HCT116 (cell line): Measurements from ENCODE around the gene CD40. TPM values are rescaled to one million over a fixed set of nuclear protein-coding genes. Genes with fewer than 3 reads are reported as not detected.

Experiments
- ATAC-seq: fragments of 200-7000 bp; cut with Tn5 transposase; 2 replicates; pipeline ENCODE4 v1.9.1; 2020; ENCODE audit warnings: mild to moderate bottlenecking, moderate library complexity
- BruUV-seq: library from RNA; stranded (reverse); fragments of 400-500 nt; replicated peaks from 2 replicates; lab custom pipeline; 2021; lab: Mats Ljungman, UMichigan
- CTCF ChIA-PET: fragments of 300-600 bp; sonication (Branson Sonifier 250); formaldehyde crosslinking; loops from one replicate; lab custom pipeline; 2021; ENCODE audit warnings: antibody characterized with exemption; lab: Charles Lee
- POLR2A ChIA-PET: fragments of 300-600, 350-600 bp; sonication (Branson Sonifier 250); formaldehyde crosslinking; loops from one replicate; lab custom pipeline; 2021; ENCODE audit warnings: antibody characterized with exemption; lab: Charles Lee
- RAD21 ChIA-PET, 2 experiments: fragments of 300-600 bp; sonication (Branson Sonifier 250); formaldehyde crosslinking; loops; one replicate each; lab custom pipeline; 2023; ENCODE audit warnings: low total read pairs in 2 of 2; ENCODE audit not compliant: uncharacterized antibody in 2 of 2, unreplicated experiment in 2 of 2, low non-redundant PET in 1 of 2; lab: Charles Lee
- DNase-seq: peaks from one replicate; pipeline ENCODE4 v3.0.0-alpha.2; 2010; ENCODE audit warnings: low read depth, low spot score
- H2AFZ ChIP-seq: fragments of 200-600 bp; shearing (Covaris generic), sonication (generic); 2 replicates; pipeline ENCODE4 v1.6.1; 2017; ENCODE audit warnings: low read depth, mixed run types, mixed read lengths, antibody characterized with exemption, low read length; ENCODE audit not compliant: poor library complexity, severe bottlenecking
- H3K27ac ChIP-seq: 2 replicates; pipeline ENCODE4 v1.5.1; 2012; ENCODE audit warnings: low read depth, low read length
- H3K27me3 ChIP-seq: fragments of 200-600 bp; sonication (generic); 2 replicates; pipeline ENCODE4 v1.6.1; 2016; ENCODE audit warnings: mixed run types, low read length, mixed read lengths; ENCODE audit not compliant: insufficient read depth
- H3K36me3 ChIP-seq, 2 experiments: fragments of 200-500 bp in 1 of 2; fragments of 200-600 bp in 1 of 2; sonication (Bioruptor generic) in 1 of 2; sonication (generic) in 1 of 2; 2 replicates each; pipeline versions ENCODE4 v1.5.1 to v1.6.1; 2014 to 2016; ENCODE audit warnings: low read length in 2 of 2, inconsistent platforms in 1 of 2, mixed read lengths in 1 of 2, mixed run types in 1 of 2; ENCODE audit not compliant: insufficient read depth in 2 of 2, control insufficient read depth in 1 of 2
- H3K4me1 ChIP-seq, 2 experiments: fragments of 200-600 bp in 1 of 2; sonication (generic) in 1 of 2; 2 replicates each; pipeline versions ENCODE4 v1.5.1 to v1.6.1; 2012 to 2017; ENCODE audit warnings: low read length in 2 of 2, inconsistent platforms in 1 of 2, mild to moderate bottlenecking in 1 of 2, mixed read lengths in 1 of 2, mixed run types in 1 of 2, moderate library complexity in 1 of 2; ENCODE audit not compliant: insufficient read depth in 2 of 2, control insufficient read depth in 1 of 2
- H3K4me2 ChIP-seq: fragments of 200-600 bp; sonication (generic); 2 replicates; pipeline ENCODE4 v1.6.1; 2017; ENCODE audit warnings: mixed run types, low read length, mixed read lengths
- H3K4me3 ChIP-seq, 2 experiments: fragments of 200-600 bp in 1 of 2; sonication (generic) in 1 of 2; replicated peaks in 1 of 2; 2 replicates each; pipeline ENCODE4 v1.5.1; 2011 to 2016; ENCODE audit warnings: low read length in 2 of 2, control low read depth in 1 of 2, low read depth in 1 of 2, mild to moderate bottlenecking in 1 of 2, mixed read lengths in 1 of 2, mixed run types in 1 of 2
- H3K79me2 ChIP-seq: fragments of 200-600 bp; sonication (generic); 2 replicates; pipeline ENCODE4 v1.6.1; 2017; ENCODE audit warnings: mild to moderate bottlenecking, mixed run types, low read length, moderate library complexity, mixed read lengths; ENCODE audit not compliant: insufficient read depth
- H3K9ac ChIP-seq: fragments of 200-600 bp; sonication (generic); 2 replicates; pipeline ENCODE4 v1.6.1; 2016; ENCODE audit warnings: low read length, mixed read lengths
- H3K9me2 ChIP-seq: fragments of 200-600 bp; sonication (generic), shearing (Covaris generic); 2 replicates; pipeline ENCODE4 v1.6.1; 2017; ENCODE audit warnings: mixed run types, mild to moderate bottlenecking, moderate library complexity; ENCODE audit not compliant: insufficient read depth
- H3K9me3 ChIP-seq, 2 experiments: fragments of 200-500 bp in 1 of 2; fragments of 200-600 bp in 1 of 2; sonication (Bioruptor generic) in 1 of 2; sonication (generic) in 1 of 2; 2 replicates each; pipeline ENCODE4 v1.6.1; 2014 to 2017; ENCODE audit warnings: low read length in 2 of 2, mixed read lengths in 2 of 2, inconsistent platforms in 1 of 2, low read depth in 1 of 2, mild to moderate bottlenecking in 1 of 2, mixed run types in 1 of 2, moderate library complexity in 1 of 2; ENCODE audit not compliant: control insufficient read depth in 1 of 2, insufficient read depth in 1 of 2
- H4K20me1 ChIP-seq: fragments of 200-600 bp; sonication (generic), shearing (Covaris generic); 2 replicates; pipeline ENCODE4 v1.6.1; 2017; ENCODE audit warnings: mixed run types, mild to moderate bottlenecking, moderate library complexity; ENCODE audit not compliant: insufficient read depth
- CBX3 ChIP-seq: IDR thresholded peaks from 2 replicates; pipeline ENCODE4 v1.6.1; 2012; ENCODE audit warnings: low read depth
- FOSL1 ChIP-seq: IDR thresholded peaks from 2 replicates; pipeline ENCODE4 v1.6.1; 2012; ENCODE audit warnings: low read depth
- JUND ChIP-seq: IDR thresholded peaks from 2 replicates; pipeline ENCODE4 v1.6.1; 2012
- POLR2A ChIP-seq: IDR thresholded peaks from 2 replicates; pipeline ENCODE4 v1.7.0; 2011; ENCODE audit warnings: borderline replicate concordance; ENCODE audit not compliant: insufficient read depth, insufficient read length; ENCODE audit errors: extremely low read depth
- RAD21 ChIP-seq: IDR thresholded peaks from 2 replicates; pipeline ENCODE4 v1.6.1; 2012; ENCODE audit warnings: low read depth, mild to moderate bottlenecking
- REST ChIP-seq: IDR thresholded peaks from 2 replicates; pipeline ENCODE4 v1.6.1; 2012; ENCODE audit warnings: low read depth
- SIN3A ChIP-seq: IDR thresholded peaks from 2 replicates; pipeline ENCODE4 v1.6.1; 2012; ENCODE audit warnings: low read depth
- SP1 ChIP-seq: IDR thresholded peaks from 2 replicates; pipeline ENCODE4 v1.6.1; 2012; ENCODE audit warnings: low read depth
- ZNF274 ChIP-seq: fragments of 200-500 bp; sonication (Bioruptor generic); IDR thresholded peaks from 2 replicates; pipeline ENCODE4 v1.6.1; 2014; ENCODE audit warnings: mild to moderate bottlenecking, low read depth, low read length, inconsistent platforms
- intact Hi-C: fragments of 100-400 bp; cut with micrococcal nuclease; formaldehyde crosslinking; loops from 2 replicates; pipeline ENCODE4 v1.10.0; 2022
- total RNA-seq: library from RNA; stranded (reverse); gene quantifications from one replicate; pipeline ENCODE4 v1.2.1, GENCODE V29; 2021; ENCODE audit not compliant: unreplicated experiment
- TF ChIP-seq, protein P1 (sequence below): IDR thresholded peaks from 2 replicates; pipeline ENCODE4 v1.6.1; 2012
- TF ChIP-seq, protein P2 (sequence below): IDR thresholded peaks from 2 replicates; pipeline ENCODE4 v1.6.1; 2011; ENCODE audit warnings: mild to moderate bottlenecking, low read length, moderate library complexity; ENCODE audit not compliant: insufficient replicate concordance; ENCODE audit errors: extremely low read depth

Gene CD40
- total RNA-seq, 1 experiment from 2014 or later: 21.3 TPM

GRCh38 chr20:46169245-46170171 lies 51.4 kb downstream of the CD40 start:
- Histone ChIP-seq H3K4me3 (no peak overlapping the region), H3K9me3 (no peaks in the 10 kb centered on the region), H3K27ac (no peak overlapping the region), H3K9me2 (no peaks in the 10 kb centered on the region), H3K4me2 (no peak overlapping the region), H2AFZ (no peak overlapping the region), H3K9ac (no peak overlapping the region), H3K79me2 (no peaks in the 10 kb centered on the region), H3K36me3 (no peaks in the 10 kb centered on the region), H3K27me3 (peaks cover 23% of the 10 kb centered on the region; the same call in 1 of the 2 replicates), H3K4me1 (peaks cover 0 to 11% of the 10 kb centered on the region in 2 experiments; a peak in 3 of 4 replicates), H4K20me1 (no peaks in the 10 kb centered on the region)
- POLR2A ChIA-PET: no interaction called here
- RAD21 ChIA-PET: no interaction called here
- CTCF ChIA-PET: no interaction called here
- ATAC-seq (no peak), DNase-seq (no peak)
- no TSS peak for BruUV-seq
- no peak for TF ChIP-seq SP1
- TF ChIP-seq RAD21: no peak
- TF ChIP-seq JUND: no peak
- no peak for TF ChIP-seq REST
- TF ChIP-seq CBX3: no peak
- TF ChIP-seq, protein P1, sequence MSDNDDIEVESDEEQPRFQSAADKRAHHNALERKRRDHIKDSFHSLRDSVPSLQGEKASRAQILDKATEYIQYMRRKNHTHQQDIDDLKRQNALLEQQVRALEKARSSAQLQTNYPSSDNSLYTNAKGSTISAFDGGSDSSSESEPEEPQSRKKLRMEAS: no peak
- TF ChIP-seq POLR2A: no peak
- TF ChIP-seq ZNF274: no peak
- TF ChIP-seq, protein P2, sequence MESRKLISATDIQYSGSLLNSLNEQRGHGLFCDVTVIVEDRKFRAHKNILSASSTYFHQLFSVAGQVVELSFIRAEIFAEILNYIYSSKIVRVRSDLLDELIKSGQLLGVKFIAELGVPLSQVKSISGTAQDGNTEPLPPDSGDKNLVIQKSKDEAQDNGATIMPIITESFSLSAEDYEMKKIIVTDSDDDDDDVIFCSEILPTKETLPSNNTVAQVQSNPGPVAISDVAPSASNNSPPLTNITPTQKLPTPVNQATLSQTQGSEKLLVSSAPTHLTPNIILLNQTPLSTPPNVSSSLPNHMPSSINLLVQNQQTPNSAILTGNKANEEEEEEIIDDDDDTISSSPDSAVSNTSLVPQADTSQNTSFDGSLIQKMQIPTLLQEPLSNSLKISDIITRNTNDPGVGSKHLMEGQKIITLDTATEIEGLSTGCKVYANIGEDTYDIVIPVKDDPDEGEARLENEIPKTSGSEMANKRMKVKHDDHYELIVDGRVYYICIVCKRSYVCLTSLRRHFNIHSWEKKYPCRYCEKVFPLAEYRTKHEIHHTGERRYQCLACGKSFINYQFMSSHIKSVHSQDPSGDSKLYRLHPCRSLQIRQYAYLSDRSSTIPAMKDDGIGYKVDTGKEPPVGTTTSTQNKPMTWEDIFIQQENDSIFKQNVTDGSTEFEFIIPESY: no peak
- TF ChIP-seq FOSL1: no peak
- no peak for TF ChIP-seq SIN3A
- intact Hi-C loops: no loop called here
